ENCODE results near the gene SNX20.

DNA sequence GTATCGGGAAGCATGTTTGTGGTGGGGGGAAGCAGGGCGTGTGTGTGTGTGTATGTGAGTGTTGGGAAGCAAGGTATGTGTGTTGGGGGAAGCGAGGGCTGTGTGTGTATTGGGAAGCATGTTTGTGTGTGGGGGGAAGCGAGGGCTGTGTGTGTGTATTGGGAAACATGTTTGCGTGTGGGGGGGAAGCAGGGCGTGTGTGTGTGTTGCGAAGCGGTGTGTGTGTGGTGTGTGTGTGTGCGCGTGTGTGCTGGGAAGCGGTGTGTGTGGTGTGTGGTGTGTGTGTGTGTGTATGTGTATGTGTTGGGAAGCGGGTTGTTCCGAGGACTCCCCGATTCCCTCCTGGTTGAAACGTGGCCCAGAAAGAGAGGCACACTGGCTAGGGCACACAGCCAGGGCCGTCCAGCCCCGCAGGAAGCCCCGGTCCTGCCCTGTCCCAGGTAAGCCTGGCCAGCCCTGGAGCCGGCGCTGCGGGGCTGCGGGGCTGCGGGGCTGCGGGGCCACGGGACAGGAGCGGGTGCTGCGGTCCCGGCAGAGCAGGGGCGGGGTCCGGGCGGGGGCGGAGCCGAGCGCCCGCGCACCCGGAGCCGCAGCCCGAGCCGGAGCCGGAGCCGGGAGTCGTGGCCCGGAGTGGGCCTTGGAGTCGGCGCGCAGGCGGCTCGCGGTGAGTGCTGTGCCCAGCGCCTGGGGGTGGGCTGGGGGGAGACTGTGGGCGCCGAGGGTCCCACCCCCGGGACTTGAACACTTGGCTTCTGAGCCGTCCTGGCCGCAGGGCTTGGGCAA is 12.1 kb upstream of the SNX20 start, which contains the start of gene NOD2:
- TF ChIP-seq, protein P1, sequence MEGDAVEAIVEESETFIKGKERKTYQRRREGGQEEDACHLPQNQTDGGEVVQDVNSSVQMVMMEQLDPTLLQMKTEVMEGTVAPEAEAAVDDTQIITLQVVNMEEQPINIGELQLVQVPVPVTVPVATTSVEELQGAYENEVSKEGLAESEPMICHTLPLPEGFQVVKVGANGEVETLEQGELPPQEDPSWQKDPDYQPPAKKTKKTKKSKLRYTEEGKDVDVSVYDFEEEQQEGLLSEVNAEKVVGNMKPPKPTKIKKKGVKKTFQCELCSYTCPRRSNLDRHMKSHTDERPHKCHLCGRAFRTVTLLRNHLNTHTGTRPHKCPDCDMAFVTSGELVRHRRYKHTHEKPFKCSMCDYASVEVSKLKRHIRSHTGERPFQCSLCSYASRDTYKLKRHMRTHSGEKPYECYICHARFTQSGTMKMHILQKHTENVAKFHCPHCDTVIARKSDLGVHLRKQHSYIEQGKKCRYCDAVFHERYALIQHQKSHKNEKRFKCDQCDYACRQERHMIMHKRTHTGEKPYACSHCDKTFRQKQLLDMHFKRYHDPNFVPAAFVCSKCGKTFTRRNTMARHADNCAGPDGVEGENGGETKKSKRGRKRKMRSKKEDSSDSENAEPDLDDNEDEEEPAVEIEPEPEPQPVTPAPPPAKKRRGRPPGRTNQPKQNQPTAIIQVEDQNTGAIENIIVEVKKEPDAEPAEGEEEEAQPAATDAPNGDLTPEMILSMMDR (IDR thresholded peaks at IDR 0.05; ENCODE audit: insufficient read depth, low read length, poor library complexity, severe bottlenecking) = no peak
- no peak for TF ChIP-seq EZH2phosphoT487 (conservative IDR thresholded peaks at IDR 0.05; ENCODE audit: low read length)

All from SU-DHL-6 (cell line).